Neural progenitor cell (in vitro differentiated cells): ENCODE data around the gene DNASE1L2.

Experiments
- EZH2 ChIP-seq: fragments of 200-600 bp; sonication (generic); IDR thresholded peaks from 2 replicates; pipeline ENCODE4 v1.6.1; 2017; ENCODE audit warnings: antibody characterized with exemption, mild to moderate bottlenecking, moderate library complexity
- TF ChIP-seq, protein P1 (sequence below): fragments of 200-600 bp; sonication (generic); IDR thresholded peaks from 2 replicates; pipeline ENCODE4 v1.5.1; 2017; ENCODE audit warnings: antibody characterized with exemption, mild to moderate bottlenecking

- TF ChIP-seq, protein P1, sequence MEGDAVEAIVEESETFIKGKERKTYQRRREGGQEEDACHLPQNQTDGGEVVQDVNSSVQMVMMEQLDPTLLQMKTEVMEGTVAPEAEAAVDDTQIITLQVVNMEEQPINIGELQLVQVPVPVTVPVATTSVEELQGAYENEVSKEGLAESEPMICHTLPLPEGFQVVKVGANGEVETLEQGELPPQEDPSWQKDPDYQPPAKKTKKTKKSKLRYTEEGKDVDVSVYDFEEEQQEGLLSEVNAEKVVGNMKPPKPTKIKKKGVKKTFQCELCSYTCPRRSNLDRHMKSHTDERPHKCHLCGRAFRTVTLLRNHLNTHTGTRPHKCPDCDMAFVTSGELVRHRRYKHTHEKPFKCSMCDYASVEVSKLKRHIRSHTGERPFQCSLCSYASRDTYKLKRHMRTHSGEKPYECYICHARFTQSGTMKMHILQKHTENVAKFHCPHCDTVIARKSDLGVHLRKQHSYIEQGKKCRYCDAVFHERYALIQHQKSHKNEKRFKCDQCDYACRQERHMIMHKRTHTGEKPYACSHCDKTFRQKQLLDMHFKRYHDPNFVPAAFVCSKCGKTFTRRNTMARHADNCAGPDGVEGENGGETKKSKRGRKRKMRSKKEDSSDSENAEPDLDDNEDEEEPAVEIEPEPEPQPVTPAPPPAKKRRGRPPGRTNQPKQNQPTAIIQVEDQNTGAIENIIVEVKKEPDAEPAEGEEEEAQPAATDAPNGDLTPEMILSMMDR: no peak
- no peak for TF ChIP-seq EZH2
Measured at GRCh38 chr16:2209258-2210008, 26.8 kb upstream of the DNASE1L2 start.
